HCT116 (cell line): ENCODE measurements around the gene NEDD4. TPM values are rescaled to one million over a fixed set of nuclear protein-coding genes. Genes with fewer than 3 reads are reported as not detected.

Experiments
- ATAC-seq: fragments of 200-7000 bp; cut with Tn5 transposase; 2 replicates; pipeline ENCODE4 v1.9.1; 2020; ENCODE audit warnings: mild to moderate bottlenecking, moderate library complexity
- BruUV-seq: library from RNA; stranded (reverse); fragments of 400-500 nt; replicated peaks from 2 replicates; lab custom pipeline; 2021; lab: Mats Ljungman, UMichigan
- CTCF ChIA-PET: fragments of 300-600 bp; sonication (Branson Sonifier 250); formaldehyde crosslinking; loops from one replicate; lab custom pipeline; 2021; ENCODE audit warnings: antibody characterized with exemption; lab: Charles Lee
- POLR2A ChIA-PET: fragments of 300-600, 350-600 bp; sonication (Branson Sonifier 250); formaldehyde crosslinking; loops from one replicate; lab custom pipeline; 2021; ENCODE audit warnings: antibody characterized with exemption; lab: Charles Lee
- RAD21 ChIA-PET, 2 experiments: fragments of 300-600 bp; sonication (Branson Sonifier 250); formaldehyde crosslinking; loops; one replicate each; lab custom pipeline; 2023; ENCODE audit warnings: low total read pairs in 2 of 2; ENCODE audit not compliant: uncharacterized antibody in 2 of 2, unreplicated experiment in 2 of 2, low non-redundant PET in 1 of 2; lab: Charles Lee
- DNase-seq: peaks from one replicate; pipeline ENCODE4 v3.0.0-alpha.2; 2010; ENCODE audit warnings: low read depth, low spot score
- H2AFZ ChIP-seq: fragments of 200-600 bp; shearing (Covaris generic), sonication (generic); 2 replicates; pipeline ENCODE4 v1.6.1; 2017; ENCODE audit warnings: low read depth, mixed run types, mixed read lengths, antibody characterized with exemption, low read length; ENCODE audit not compliant: poor library complexity, severe bottlenecking
- H3K27ac ChIP-seq: 2 replicates; pipeline ENCODE4 v1.5.1; 2012; ENCODE audit warnings: low read depth, low read length
- H3K27me3 ChIP-seq: fragments of 200-600 bp; sonication (generic); 2 replicates; pipeline ENCODE4 v1.6.1; 2016; ENCODE audit warnings: mixed run types, low read length, mixed read lengths; ENCODE audit not compliant: insufficient read depth
- H3K36me3 ChIP-seq, 2 experiments: fragments of 200-500 bp in 1 of 2; fragments of 200-600 bp in 1 of 2; sonication (Bioruptor generic) in 1 of 2; sonication (generic) in 1 of 2; 2 replicates each; pipeline versions ENCODE4 v1.5.1 to v1.6.1; 2014 to 2016; ENCODE audit warnings: low read length in 2 of 2, inconsistent platforms in 1 of 2, mixed read lengths in 1 of 2, mixed run types in 1 of 2; ENCODE audit not compliant: insufficient read depth in 2 of 2, control insufficient read depth in 1 of 2
- H3K4me1 ChIP-seq, 2 experiments: fragments of 200-600 bp in 1 of 2; sonication (generic) in 1 of 2; 2 replicates each; pipeline versions ENCODE4 v1.5.1 to v1.6.1; 2012 to 2017; ENCODE audit warnings: low read length in 2 of 2, inconsistent platforms in 1 of 2, mild to moderate bottlenecking in 1 of 2, mixed read lengths in 1 of 2, mixed run types in 1 of 2, moderate library complexity in 1 of 2; ENCODE audit not compliant: insufficient read depth in 2 of 2, control insufficient read depth in 1 of 2
- H3K4me2 ChIP-seq: fragments of 200-600 bp; sonication (generic); 2 replicates; pipeline ENCODE4 v1.6.1; 2017; ENCODE audit warnings: mixed run types, low read length, mixed read lengths
- H3K4me3 ChIP-seq, 2 experiments: fragments of 200-600 bp in 1 of 2; sonication (generic) in 1 of 2; replicated peaks in 1 of 2; 2 replicates each; pipeline ENCODE4 v1.5.1; 2011 to 2016; ENCODE audit warnings: low read length in 2 of 2, control low read depth in 1 of 2, low read depth in 1 of 2, mild to moderate bottlenecking in 1 of 2, mixed read lengths in 1 of 2, mixed run types in 1 of 2
- H3K79me2 ChIP-seq: fragments of 200-600 bp; sonication (generic); 2 replicates; pipeline ENCODE4 v1.6.1; 2017; ENCODE audit warnings: mild to moderate bottlenecking, mixed run types, low read length, moderate library complexity, mixed read lengths; ENCODE audit not compliant: insufficient read depth
- H3K9ac ChIP-seq: fragments of 200-600 bp; sonication (generic); 2 replicates; pipeline ENCODE4 v1.6.1; 2016; ENCODE audit warnings: low read length, mixed read lengths
- H3K9me2 ChIP-seq: fragments of 200-600 bp; sonication (generic), shearing (Covaris generic); 2 replicates; pipeline ENCODE4 v1.6.1; 2017; ENCODE audit warnings: mixed run types, mild to moderate bottlenecking, moderate library complexity; ENCODE audit not compliant: insufficient read depth
- H3K9me3 ChIP-seq, 2 experiments: fragments of 200-500 bp in 1 of 2; fragments of 200-600 bp in 1 of 2; sonication (Bioruptor generic) in 1 of 2; sonication (generic) in 1 of 2; 2 replicates each; pipeline ENCODE4 v1.6.1; 2014 to 2017; ENCODE audit warnings: low read length in 2 of 2, mixed read lengths in 2 of 2, inconsistent platforms in 1 of 2, low read depth in 1 of 2, mild to moderate bottlenecking in 1 of 2, mixed run types in 1 of 2, moderate library complexity in 1 of 2; ENCODE audit not compliant: control insufficient read depth in 1 of 2, insufficient read depth in 1 of 2
- H4K20me1 ChIP-seq: fragments of 200-600 bp; sonication (generic), shearing (Covaris generic); 2 replicates; pipeline ENCODE4 v1.6.1; 2017; ENCODE audit warnings: mixed run types, mild to moderate bottlenecking, moderate library complexity; ENCODE audit not compliant: insufficient read depth
- CEBPB ChIP-seq: IDR thresholded peaks from 2 replicates; pipeline ENCODE4 v1.6.1; 2012; ENCODE audit warnings: low read depth
- EZH2 ChIP-seq: fragments of 200-600 bp; sonication (generic); IDR thresholded peaks from 2 replicates; pipeline ENCODE4 v1.6.1; 2017; ENCODE audit warnings: antibody characterized with exemption, mixed run types
- FOSL1 ChIP-seq: IDR thresholded peaks from 2 replicates; pipeline ENCODE4 v1.6.1; 2012; ENCODE audit warnings: low read depth
- JUND ChIP-seq: IDR thresholded peaks from 2 replicates; pipeline ENCODE4 v1.6.1; 2012
- MAX ChIP-seq: IDR thresholded peaks from 2 replicates; pipeline ENCODE4 v1.6.1; 2012
- POLR2A ChIP-seq: IDR thresholded peaks from 2 replicates; pipeline ENCODE4 v1.7.0; 2011; ENCODE audit warnings: borderline replicate concordance; ENCODE audit not compliant: insufficient read depth, insufficient read length; ENCODE audit errors: extremely low read depth
- POLR2AphosphoS5 ChIP-seq: IDR thresholded peaks from 2 replicates; pipeline ENCODE4 v1.6.1; 2011; ENCODE audit warnings: mild to moderate bottlenecking, low read depth, low read length, moderate library complexity
- SIN3A ChIP-seq: IDR thresholded peaks from 2 replicates; pipeline ENCODE4 v1.6.1; 2012; ENCODE audit warnings: low read depth
- SP1 ChIP-seq: IDR thresholded peaks from 2 replicates; pipeline ENCODE4 v1.6.1; 2012; ENCODE audit warnings: low read depth
- SRF ChIP-seq: IDR thresholded peaks from 2 replicates; pipeline ENCODE4 v1.6.1; 2012; ENCODE audit warnings: low read depth
- TCF7L2 ChIP-seq: IDR thresholded peaks from 2 replicates; pipeline ENCODE4 v1.7.0; 2011; ENCODE audit warnings: borderline replicate concordance, inconsistent platforms; ENCODE audit not compliant: insufficient read depth, insufficient read length; ENCODE audit errors: extremely low read depth
- YY1 ChIP-seq: IDR thresholded peaks from 2 replicates; pipeline ENCODE4 v1.6.1; 2011; ENCODE audit warnings: low read length, low read depth, moderate library complexity, mild to moderate bottlenecking; ENCODE audit not compliant: insufficient replicate concordance; ENCODE audit errors: extremely low read depth
- ZNF274 ChIP-seq: fragments of 200-500 bp; sonication (Bioruptor generic); IDR thresholded peaks from 2 replicates; pipeline ENCODE4 v1.6.1; 2014; ENCODE audit warnings: mild to moderate bottlenecking, low read depth, low read length, inconsistent platforms
- intact Hi-C: fragments of 100-400 bp; cut with micrococcal nuclease; formaldehyde crosslinking; loops from 2 replicates; pipeline ENCODE4 v1.10.0; 2022
- total RNA-seq: library from RNA; stranded (reverse); gene quantifications from one replicate; pipeline ENCODE4 v1.2.1, GENCODE V29; 2021; ENCODE audit not compliant: unreplicated experiment
- TF ChIP-seq, protein P1 (sequence below): IDR thresholded peaks from 2 replicates; pipeline ENCODE4 v1.6.1; 2011; ENCODE audit warnings: mild to moderate bottlenecking, low read length, moderate library complexity; ENCODE audit not compliant: insufficient replicate concordance; ENCODE audit errors: extremely low read depth
- TF ChIP-seq, protein P2 (sequence below), 3 experiments: fragments of 200-600 bp in 1 of 3; sonication (generic) in 1 of 3; IDR thresholded peaks in 2 of 3; conservative IDR thresholded peaks in 1 of 3; 2 replicates each; pipeline ENCODE4 v1.5.1; 2012 to 2017; ENCODE audit warnings: low read depth in 2 of 3, low read length in 2 of 3, antibody characterized with exemption in 1 of 3, borderline replicate concordance in 1 of 3, control low read depth in 1 of 3, mild to moderate bottlenecking in 1 of 3, mixed read lengths in 1 of 3, mixed run types in 1 of 3, moderate library complexity in 1 of 3; ENCODE audit not compliant: insufficient read depth in 1 of 3

The NEDD4 gene
- total RNA-seq, 1 experiment from 2014 or later: 13.7 TPM

DNA sequence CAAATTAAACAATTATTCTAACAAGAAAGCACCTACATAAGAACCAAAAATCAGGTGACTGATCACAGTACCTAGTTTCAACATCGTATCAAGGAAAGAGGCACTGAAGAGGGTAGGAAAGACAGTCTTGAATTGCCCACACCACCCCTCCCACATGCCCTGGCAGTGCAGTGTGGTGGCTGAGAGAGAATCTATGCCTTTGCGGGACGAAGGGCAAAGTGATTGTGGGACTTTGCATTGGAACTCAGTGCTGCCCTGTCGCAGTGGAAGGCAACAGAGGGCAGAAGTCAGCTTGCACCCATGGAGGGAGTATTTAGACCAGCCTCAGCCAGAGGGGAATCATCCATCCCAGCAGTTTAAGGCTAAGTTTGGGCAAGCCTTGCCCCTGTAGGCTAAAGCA, 24.5 kb downstream of the NEDD4 start:
- no peaks in the 10 kb centered on the region for H3K36me3 ChIP-seq
- H3K9me3 ChIP-seq: no peaks in the 10 kb centered on the region
- intact Hi-C loops: no loop called here
- CTCF ChIA-PET: no interaction called here
- no TSS peak for BruUV-seq
- no peak overlapping the region for H3K27ac ChIP-seq
- no peak overlapping the region for H3K4me3 ChIP-seq
- H3K4me2 ChIP-seq: no peak overlapping the region
- H3K27me3 ChIP-seq: no peaks in the 10 kb centered on the region
- no peak for DNase-seq
- H3K9ac ChIP-seq: no peak overlapping the region
- no peaks in the 10 kb centered on the region; the same call in 1 of the 2 replicates for H3K79me2 ChIP-seq
- ATAC-seq: no peak
- no peaks in the 10 kb centered on the region for H3K4me1 ChIP-seq
- RAD21 ChIA-PET: no interaction called here
- no peak for TF ChIP-seq POLR2A
- TF ChIP-seq MAX: no peak
- no peak for TF ChIP-seq FOSL1
- TF ChIP-seq, protein P1, sequence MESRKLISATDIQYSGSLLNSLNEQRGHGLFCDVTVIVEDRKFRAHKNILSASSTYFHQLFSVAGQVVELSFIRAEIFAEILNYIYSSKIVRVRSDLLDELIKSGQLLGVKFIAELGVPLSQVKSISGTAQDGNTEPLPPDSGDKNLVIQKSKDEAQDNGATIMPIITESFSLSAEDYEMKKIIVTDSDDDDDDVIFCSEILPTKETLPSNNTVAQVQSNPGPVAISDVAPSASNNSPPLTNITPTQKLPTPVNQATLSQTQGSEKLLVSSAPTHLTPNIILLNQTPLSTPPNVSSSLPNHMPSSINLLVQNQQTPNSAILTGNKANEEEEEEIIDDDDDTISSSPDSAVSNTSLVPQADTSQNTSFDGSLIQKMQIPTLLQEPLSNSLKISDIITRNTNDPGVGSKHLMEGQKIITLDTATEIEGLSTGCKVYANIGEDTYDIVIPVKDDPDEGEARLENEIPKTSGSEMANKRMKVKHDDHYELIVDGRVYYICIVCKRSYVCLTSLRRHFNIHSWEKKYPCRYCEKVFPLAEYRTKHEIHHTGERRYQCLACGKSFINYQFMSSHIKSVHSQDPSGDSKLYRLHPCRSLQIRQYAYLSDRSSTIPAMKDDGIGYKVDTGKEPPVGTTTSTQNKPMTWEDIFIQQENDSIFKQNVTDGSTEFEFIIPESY: no peak
- TF ChIP-seq SRF: no peak
- TF ChIP-seq CEBPB: no peak
- no peak for TF ChIP-seq EZH2
- TF ChIP-seq TCF7L2: no peak
- TF ChIP-seq, protein P2, sequence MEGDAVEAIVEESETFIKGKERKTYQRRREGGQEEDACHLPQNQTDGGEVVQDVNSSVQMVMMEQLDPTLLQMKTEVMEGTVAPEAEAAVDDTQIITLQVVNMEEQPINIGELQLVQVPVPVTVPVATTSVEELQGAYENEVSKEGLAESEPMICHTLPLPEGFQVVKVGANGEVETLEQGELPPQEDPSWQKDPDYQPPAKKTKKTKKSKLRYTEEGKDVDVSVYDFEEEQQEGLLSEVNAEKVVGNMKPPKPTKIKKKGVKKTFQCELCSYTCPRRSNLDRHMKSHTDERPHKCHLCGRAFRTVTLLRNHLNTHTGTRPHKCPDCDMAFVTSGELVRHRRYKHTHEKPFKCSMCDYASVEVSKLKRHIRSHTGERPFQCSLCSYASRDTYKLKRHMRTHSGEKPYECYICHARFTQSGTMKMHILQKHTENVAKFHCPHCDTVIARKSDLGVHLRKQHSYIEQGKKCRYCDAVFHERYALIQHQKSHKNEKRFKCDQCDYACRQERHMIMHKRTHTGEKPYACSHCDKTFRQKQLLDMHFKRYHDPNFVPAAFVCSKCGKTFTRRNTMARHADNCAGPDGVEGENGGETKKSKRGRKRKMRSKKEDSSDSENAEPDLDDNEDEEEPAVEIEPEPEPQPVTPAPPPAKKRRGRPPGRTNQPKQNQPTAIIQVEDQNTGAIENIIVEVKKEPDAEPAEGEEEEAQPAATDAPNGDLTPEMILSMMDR (IDR thresholded peaks at IDR 0.05 in 2 of 3, conservative IDR thresholded peaks at IDR 0.05 in 1 of 3; ENCODE audit: borderline replicate concordance in 1 of 3, insufficient read depth in 1 of 3, low read depth in 2 of 3, low read length in 2 of 3): no peak
- TF ChIP-seq SP1: no peak
- no peak for TF ChIP-seq JUND
- no peak for TF ChIP-seq ZNF274
- TF ChIP-seq YY1: no peak
- TF ChIP-seq POLR2AphosphoS5: no peak
- TF ChIP-seq SIN3A: no peak
- TF ChIP-seq, all 23 proteins: peak for 0
- POLR2A ChIA-PET: no interaction called here
- Histone ChIP-seq H3K9me2 (no peaks in the 10 kb centered on the region; the same call in 1 of the 2 replicates), H2AFZ (no peak overlapping the region), H4K20me1 (no peaks in the 10 kb centered on the region)
